Ishikawa (cell line): ENCODE data around the gene NR2F1.

ENCODE experiments used
- CEBPB ChIP-seq: IDR thresholded peaks from 2 replicates; pipeline ENCODE4 v1.6.1; 2012
- CREB1 ChIP-seq: IDR thresholded peaks from 2 replicates; pipeline ENCODE4 v1.6.1; 2012; ENCODE audit warnings: low read depth
- EGR1 ChIP-seq: IDR thresholded peaks from 2 replicates; pipeline ENCODE4 v1.6.1; 2012
- EP300 ChIP-seq: IDR thresholded peaks from 2 replicates; pipeline ENCODE4 v1.6.1; 2012; ENCODE audit warnings: borderline replicate concordance
- FOXM1 ChIP-seq: IDR thresholded peaks from 2 replicates; pipeline ENCODE4 v1.6.1; 2012; ENCODE audit warnings: low read depth, borderline replicate concordance
- MAX ChIP-seq: IDR thresholded peaks from 2 replicates; pipeline ENCODE4 v1.6.1; 2012
- NFIC ChIP-seq: IDR thresholded peaks from 2 replicates; pipeline ENCODE4 v1.6.1; 2012
- RAD21 ChIP-seq: IDR thresholded peaks from 2 replicates; pipeline ENCODE4 v1.6.1; 2012; ENCODE audit warnings: low read depth
- TAF1 ChIP-seq: IDR thresholded peaks from 2 replicates; pipeline ENCODE4 v1.6.1; 2012; ENCODE audit warnings: low read depth, mild to moderate bottlenecking
- TCF12 ChIP-seq: IDR thresholded peaks from 2 replicates; pipeline ENCODE4 v1.6.1; 2012; ENCODE audit warnings: low read depth
- TEAD4 ChIP-seq: IDR thresholded peaks from 2 replicates; pipeline ENCODE4 v1.6.1; 2012
- USF1 ChIP-seq: IDR thresholded peaks from 2 replicates; pipeline ENCODE4 v1.6.1; 2012
- YY1 ChIP-seq: IDR thresholded peaks from 2 replicates; pipeline ENCODE4 v1.6.1; 2012; ENCODE audit warnings: low read depth
- ZBTB7A ChIP-seq: IDR thresholded peaks from 2 replicates; pipeline ENCODE4 v1.6.1; 2012; ENCODE audit warnings: low read depth
- TF ChIP-seq, protein P1 (sequence below): IDR thresholded peaks from 2 replicates; pipeline ENCODE4 v1.6.1; 2012; ENCODE audit warnings: low read depth, mild to moderate bottlenecking

NR2F1 gene

GRCh38 chr5:93637697-93638096 lies 54.7 kb downstream of the NR2F1 start:
- no peak for TF ChIP-seq EP300
- no peak for TF ChIP-seq CEBPB
- no peak for TF ChIP-seq CREB1
- no peak for TF ChIP-seq YY1
- TF ChIP-seq, protein P1, sequence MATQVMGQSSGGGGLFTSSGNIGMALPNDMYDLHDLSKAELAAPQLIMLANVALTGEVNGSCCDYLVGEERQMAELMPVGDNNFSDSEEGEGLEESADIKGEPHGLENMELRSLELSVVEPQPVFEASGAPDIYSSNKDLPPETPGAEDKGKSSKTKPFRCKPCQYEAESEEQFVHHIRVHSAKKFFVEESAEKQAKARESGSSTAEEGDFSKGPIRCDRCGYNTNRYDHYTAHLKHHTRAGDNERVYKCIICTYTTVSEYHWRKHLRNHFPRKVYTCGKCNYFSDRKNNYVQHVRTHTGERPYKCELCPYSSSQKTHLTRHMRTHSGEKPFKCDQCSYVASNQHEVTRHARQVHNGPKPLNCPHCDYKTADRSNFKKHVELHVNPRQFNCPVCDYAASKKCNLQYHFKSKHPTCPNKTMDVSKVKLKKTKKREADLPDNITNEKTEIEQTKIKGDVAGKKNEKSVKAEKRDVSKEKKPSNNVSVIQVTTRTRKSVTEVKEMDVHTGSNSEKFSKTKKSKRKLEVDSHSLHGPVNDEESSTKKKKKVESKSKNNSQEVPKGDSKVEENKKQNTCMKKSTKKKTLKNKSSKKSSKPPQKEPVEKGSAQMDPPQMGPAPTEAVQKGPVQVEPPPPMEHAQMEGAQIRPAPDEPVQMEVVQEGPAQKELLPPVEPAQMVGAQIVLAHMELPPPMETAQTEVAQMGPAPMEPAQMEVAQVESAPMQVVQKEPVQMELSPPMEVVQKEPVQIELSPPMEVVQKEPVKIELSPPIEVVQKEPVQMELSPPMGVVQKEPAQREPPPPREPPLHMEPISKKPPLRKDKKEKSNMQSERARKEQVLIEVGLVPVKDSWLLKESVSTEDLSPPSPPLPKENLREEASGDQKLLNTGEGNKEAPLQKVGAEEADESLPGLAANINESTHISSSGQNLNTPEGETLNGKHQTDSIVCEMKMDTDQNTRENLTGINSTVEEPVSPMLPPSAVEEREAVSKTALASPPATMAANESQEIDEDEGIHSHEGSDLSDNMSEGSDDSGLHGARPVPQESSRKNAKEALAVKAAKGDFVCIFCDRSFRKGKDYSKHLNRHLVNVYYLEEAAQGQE, result no peak
- no peak for TF ChIP-seq TCF12
- no peak for TF ChIP-seq MAX
- TF ChIP-seq RAD21, result no peak
- TF ChIP-seq FOXM1, result no peak
- TF ChIP-seq USF1, result no peak
- TF ChIP-seq EGR1, result no peak
- TF ChIP-seq TAF1, result no peak
- no peak for TF ChIP-seq NFIC
- TF ChIP-seq ZBTB7A, result no peak
- TF ChIP-seq TEAD4, result no peak

- TF ChIP-seq NFIC (no peak), TEAD4 (no peak), YY1 (no peak), USF1 (no peak), TCF12 (no peak), FOXM1 (no peak), EP300 (no peak), CREB1 (no peak), MAX (no peak), CEBPB (no peak), TAF1 (no peak), RAD21 (no peak), EGR1 (no peak), ZBTB7A (no peak)
- TF ChIP-seq, protein P1, result no peak
Observed at GRCh38 chr5:93642526-93642925, 59.5 kb downstream of the NR2F1 start.
